GM18520 (cell line): ENCODE results near the gene TUBA4B.

Source experiments
- ATAC-seq: cut with Tn5 transposase; IDR thresholded peaks from one replicate; pipeline ENCODE4 v1.9.1; 2021; ENCODE audit not compliant: unreplicated experiment

TUBA4B gene

DNA sequence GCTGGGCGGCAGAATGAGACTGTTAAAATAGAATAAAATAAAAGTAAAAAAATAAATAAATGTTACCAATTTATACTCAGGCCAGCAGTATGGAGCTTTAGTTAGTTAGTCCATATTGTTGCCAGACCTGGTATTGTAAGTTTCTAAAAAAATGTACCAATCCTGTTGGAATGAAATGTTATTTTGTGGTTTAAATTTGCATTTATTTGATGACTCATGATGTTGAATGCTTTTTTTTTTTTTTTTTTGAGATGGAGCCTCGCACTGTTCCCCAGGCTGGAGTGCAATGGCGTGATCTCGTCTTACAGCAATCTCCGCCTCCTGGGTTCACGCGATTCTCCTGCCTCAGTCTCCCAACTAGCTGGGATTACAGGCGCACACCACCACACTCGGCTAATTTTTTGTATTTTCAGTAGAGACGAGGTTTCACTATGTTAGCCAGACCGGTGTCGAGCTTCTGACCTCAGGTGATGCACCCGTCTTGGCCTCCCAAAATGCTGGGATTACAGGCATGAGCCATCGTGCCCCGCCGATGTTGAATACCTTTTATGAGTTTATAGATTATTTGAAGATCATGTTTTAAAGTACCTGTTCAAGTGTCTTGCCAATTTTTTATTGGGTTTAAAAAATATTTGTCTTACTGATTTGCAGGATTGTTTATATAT lies 61.9 kb downstream of the TUBA4B start:
- ATAC-seq, result no peak
